NCI-H345 (cell line): ENCODE measurements around the gene SPON1.

Source experiments
- DNase-seq: peaks from one replicate; lab custom pipeline; 2025; lab: John Stamatoyannopoulos, UW

SPON1 gene

DNA sequence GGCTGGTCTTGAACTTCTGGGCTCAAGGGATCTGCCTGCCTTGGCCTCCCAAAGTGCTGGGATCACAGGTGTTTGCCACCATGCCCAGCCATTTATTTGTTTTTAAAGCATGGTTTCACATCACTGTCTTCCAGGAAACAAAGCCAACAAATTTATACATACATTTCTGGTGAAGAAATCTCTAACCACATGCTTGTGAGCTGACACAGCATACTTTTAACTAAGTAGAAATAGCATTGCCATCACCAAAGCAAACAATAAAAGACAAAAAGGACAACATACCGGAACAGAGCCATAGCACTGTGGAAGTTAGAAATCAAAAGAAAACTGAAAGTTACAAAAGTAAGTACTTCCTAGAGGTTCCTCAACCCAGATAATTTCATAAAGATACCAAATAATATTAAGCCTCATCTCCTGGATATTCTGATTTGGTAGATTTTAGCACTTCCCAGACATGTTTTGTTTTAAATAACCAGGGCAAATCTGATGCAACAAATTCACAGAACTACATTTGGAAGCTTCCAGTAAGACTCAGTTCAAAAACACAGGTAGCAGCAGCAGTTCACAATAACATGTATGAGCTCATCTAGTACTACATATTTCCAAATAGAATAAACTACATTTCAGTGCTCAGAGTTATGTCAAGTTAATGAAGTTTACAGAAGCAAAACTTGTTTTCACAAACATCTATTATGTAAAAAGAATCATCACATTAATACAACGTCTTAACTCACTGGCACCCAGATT lies 325.8 kb downstream of the SPON1 start:
- no peak for DNase-seq

DNA sequence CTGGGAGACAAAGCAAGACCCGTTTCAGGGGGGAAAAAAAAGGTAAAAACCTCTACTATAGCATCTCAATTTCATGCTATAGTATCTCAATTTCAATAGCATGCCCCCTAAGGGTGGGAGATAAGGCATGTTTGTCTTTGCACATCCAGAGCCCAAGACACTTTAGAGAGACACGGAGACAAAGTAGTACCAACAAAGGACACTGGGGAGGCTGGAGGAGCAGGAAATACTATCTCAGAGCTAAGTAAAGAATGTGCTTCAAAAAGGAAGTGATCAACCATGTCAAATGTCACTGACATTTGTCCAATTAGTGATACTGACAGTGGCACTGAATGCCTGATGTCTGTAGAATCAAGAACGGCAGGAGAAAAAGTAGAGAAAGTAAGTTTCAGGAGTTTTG lies 327.9 kb downstream of the SPON1 start:
- DNase-seq, result no peak

DNA sequence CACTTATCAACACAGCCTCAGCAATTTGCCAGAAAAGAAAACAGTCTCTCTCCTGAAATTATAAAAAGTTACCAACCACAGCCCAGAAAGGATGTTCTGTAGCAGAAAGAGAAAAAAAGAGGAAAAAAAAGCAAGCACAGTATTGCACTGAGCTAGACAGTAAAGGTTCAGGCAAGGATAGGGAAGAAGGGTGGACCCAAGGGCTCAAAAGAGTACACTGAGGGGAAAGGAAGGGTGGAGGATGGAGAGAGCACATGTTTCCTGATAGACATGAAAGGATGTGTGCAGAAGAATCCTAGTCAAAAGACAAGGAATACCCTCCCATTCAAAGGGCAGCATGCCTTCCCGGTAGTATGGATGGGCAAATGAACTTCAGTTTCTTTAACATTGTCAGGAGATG lies 337.4 kb downstream of the SPON1 start:
- no peak for DNase-seq

- DNase-seq, result peak; percentile 34
Observed at GRCh38 chr11:14300661-14301304, 338.3 kb downstream of the SPON1 start.

DNA sequence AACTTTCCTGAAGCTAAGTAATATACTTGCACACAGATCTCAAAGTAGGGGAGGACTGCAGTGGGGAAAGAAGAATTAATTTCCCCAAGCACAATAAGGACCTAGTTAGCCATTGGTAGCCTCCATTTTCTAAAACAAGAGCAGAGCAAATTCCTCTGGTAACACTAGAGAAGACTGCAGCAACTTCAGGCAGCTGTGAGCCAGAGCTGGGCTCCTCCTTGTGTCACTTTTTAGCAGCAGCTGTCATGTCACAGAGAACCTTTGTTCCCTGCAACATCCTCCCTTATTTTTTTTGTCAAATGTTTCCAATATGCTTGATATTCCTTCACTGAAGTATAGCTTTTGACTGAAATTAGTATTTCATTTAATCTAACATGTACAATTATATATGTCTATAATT lies 342.1 kb downstream of the SPON1 start:
- no peak for DNase-seq

DNA sequence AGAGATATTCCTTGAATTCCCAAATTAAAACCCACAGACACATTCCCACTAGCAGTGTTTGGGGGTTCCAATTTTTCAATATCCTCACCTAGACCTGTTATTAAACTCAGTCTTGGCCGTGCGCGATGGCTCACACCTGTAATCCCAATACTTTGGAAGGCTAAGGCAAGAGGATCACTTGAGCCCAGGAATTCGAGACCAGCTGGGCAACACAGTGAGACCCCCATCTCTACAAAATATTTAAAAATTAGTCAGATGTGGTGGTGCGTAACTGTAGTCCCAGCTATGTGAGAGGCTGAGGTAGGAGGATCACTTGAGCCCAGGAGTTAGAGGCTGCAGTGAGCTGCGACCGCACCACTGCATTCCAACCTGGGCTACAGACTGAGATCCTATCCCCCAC lies 343.1 kb downstream of the SPON1 start:
- no peak for DNase-seq

DNA sequence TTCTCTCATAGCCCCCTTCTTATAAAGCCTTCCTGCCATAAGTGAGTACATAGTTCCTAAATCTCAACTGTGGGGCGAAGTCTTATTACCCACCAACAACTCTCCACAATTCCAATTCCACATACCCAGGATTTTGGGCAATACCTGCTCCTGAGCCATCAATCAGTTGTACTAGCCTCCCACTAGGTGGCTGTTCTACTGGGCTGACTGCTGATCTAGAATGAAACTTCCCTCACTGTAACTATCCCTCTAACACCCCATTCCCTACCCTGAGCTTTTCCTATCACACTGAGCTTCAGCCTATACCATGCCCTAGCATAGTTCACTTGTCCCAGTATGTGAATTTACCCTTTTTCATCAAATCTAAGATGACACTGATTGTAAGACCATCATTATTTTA lies 344.0 kb downstream of the SPON1 start:
- DNase-seq, result no peak

- peak; percentile 15 for DNase-seq
Observed at GRCh38 chr11:14308114-14308896, 345.8 kb downstream of the SPON1 start.

GRCh38 chr11:14308897-14309387 lies 346.4 kb downstream of the SPON1 start:
- no peak for DNase-seq

- no peak for DNase-seq
Observed at GRCh38 chr11:14309425-14310192, 347.1 kb downstream of the SPON1 start.

- no peak for DNase-seq
Observed at GRCh38 chr11:14310679-14311078, 348.2 kb downstream of the SPON1 start.

DNA sequence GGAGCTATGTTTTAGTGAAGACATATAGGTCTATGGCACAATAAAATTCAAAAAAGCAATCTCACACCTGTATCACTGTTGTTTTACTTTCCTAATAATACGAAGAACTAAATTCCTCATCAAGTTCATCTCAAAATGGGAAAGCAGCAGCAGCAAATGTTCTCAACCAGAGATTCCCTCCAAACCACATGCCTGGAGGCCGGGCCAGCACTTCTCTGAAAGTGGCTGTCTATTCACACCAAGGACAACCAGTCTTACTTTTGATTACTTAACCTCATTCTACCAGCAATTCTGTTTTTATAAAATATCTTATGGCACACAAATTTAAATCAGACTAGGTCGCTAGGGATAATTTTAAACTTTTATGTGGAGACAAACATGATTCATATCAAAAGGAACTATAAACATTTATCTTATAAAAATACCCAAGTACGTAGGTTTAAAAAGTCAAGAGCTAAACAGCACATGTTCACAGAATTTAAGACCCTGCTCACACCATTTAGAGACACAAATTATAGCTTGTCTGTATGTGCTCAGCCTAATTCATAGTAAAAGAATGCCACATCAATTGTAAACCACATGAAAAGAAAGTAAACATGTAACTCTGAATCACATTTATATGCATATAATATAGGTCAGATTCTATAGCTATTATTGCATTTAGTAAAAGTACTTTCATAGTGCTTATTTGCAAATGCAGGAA lies 350.4 kb downstream of the SPON1 start:
- no peak for DNase-seq

- no peak for DNase-seq
Observed at GRCh38 chr11:14314127-14314526, 351.6 kb downstream of the SPON1 start.

GRCh38 chr11:14315130-14315529 lies 352.6 kb downstream of the SPON1 start:
- no peak for DNase-seq
